GM12878 (cell line): ENCODE results near the gene DUSP22. TPM values are rescaled to one million over a fixed set of nuclear protein-coding genes. Genes with fewer than 3 reads are reported as not detected.

Source experiments
- ATAC-seq: fragments of 200-7000 bp; cut with Tn5 transposase; 3 replicates; pipeline ENCODE4 v1.9.1; 2020; ENCODE audit warnings: mild to moderate bottlenecking, moderate library complexity
- BruUV-seq: library from RNA; stranded (reverse); fragments of 400-500 nt; replicated peaks from 2 replicates; lab custom pipeline; 2021; lab: Mats Ljungman, UMichigan
- CTCF ChIA-PET: fragments of 300-600 bp; sonication (Branson Sonifier 250); formaldehyde crosslinking; extraction: SDS; loops from one replicate; lab custom pipeline; 2021; ENCODE audit warnings: inconsistent platforms; lab: Yijun Ruan, JAX
- POLR2A ChIA-PET: fragments of 350-600 bp; formaldehyde crosslinking; extraction: SDS; loops from one replicate; lab custom pipeline; 2021; ENCODE audit warnings: inconsistent platforms; lab: Charles Lee
- RAD21 ChIA-PET: fragments of 300-600 bp; sonication (Branson Sonifier 250); formaldehyde crosslinking; loops from one replicate; lab custom pipeline; 2023; ENCODE audit warnings: antibody characterized with exemption; ENCODE audit not compliant: unreplicated experiment; lab: Charles Lee
- SMC1A ChIA-PET: fragments of 300-600 bp; sonication (Branson Sonifier 250); formaldehyde crosslinking; loops from one replicate; lab custom pipeline; 2023; ENCODE audit not compliant: unreplicated experiment, uncharacterized antibody; lab: Charles Lee
- DNase-seq: peaks from one replicate; pipeline ENCODE4 v3.0.0-alpha.2; 2011; ENCODE audit warnings: low read depth, low spot score
- FAIRE-seq: peaks from 3 replicates; lab custom pipeline; 2011; peaks lifted over from hg19 to GRCh38; lab: Jason Lieb, UNC
- H2AFZ ChIP-seq: 2 replicates; pipeline ENCODE4 v1.6.0; 2011; ENCODE audit warnings: low read depth, low read length, control low read depth; ENCODE audit not compliant: control insufficient read depth
- H3K27ac ChIP-seq: 2 replicates; pipeline ENCODE4 v1.5.1; 2011; ENCODE audit warnings: control low read depth; ENCODE audit not compliant: control insufficient read depth, insufficient read depth
- H3K27me3 ChIP-seq, 2 experiments: replicated peaks in 1 of 2; 2 replicates each; pipeline versions ENCODE4 v1.6.0 to v1.6.1; 2011; ENCODE audit warnings: low read length in 1 of 2; ENCODE audit not compliant: control insufficient read depth in 2 of 2, insufficient read depth in 2 of 2
- H3K36me3 ChIP-seq, 2 experiments: 2 replicates each; pipeline ENCODE4 v1.5.1; 2011; ENCODE audit warnings: low read length in 1 of 2; ENCODE audit not compliant: control insufficient read depth in 2 of 2, insufficient read depth in 2 of 2
- H3K4me1 ChIP-seq: 2 replicates; pipeline ENCODE4 v1.6.1; 2011; ENCODE audit warnings: mild to moderate bottlenecking, low read length, moderate library complexity, mixed read lengths; ENCODE audit not compliant: control insufficient read depth, insufficient read depth
- H3K4me2 ChIP-seq: 2 replicates; pipeline ENCODE4 v1.6.0; 2011; ENCODE audit warnings: control low read depth; ENCODE audit not compliant: control insufficient read depth, insufficient read depth
- H3K4me3 ChIP-seq: fragments of 200-600 bp; sonication (generic); 2 replicates; pipeline ENCODE4 v1.5.1; 2016
- H3K79me2 ChIP-seq: 2 replicates; pipeline ENCODE4 v1.6.0; 2011; ENCODE audit warnings: low read length; ENCODE audit not compliant: control insufficient read depth, insufficient read depth
- H3K9ac ChIP-seq: 2 replicates; pipeline ENCODE4 v1.8.0; 2011; ENCODE audit warnings: low read length, control low read depth, mixed read lengths; ENCODE audit not compliant: control insufficient read depth, insufficient read depth
- H3K9me3 ChIP-seq: replicated peaks from 3 replicates; pipeline ENCODE4 v1.5.1; 2011; ENCODE audit warnings: mild to moderate bottlenecking, low read length; ENCODE audit not compliant: control insufficient read depth, insufficient read depth
- H4K20me1 ChIP-seq: 2 replicates; pipeline ENCODE4 v1.6.0; 2011; ENCODE audit not compliant: control insufficient read depth, insufficient read depth
- BHLHE40 ChIP-seq, 2 experiments: fragments of 450-650 bp in 1 of 2; IDR thresholded peaks; 2 replicates each; pipeline ENCODE4 v1.6.1; 2011 to 2017; ENCODE audit warnings: low read depth in 2 of 2, borderline replicate concordance in 1 of 2, improper control_type of control experiment in 1 of 2, low read length in 1 of 2, mild to moderate bottlenecking in 1 of 2
- CBFB ChIP-seq: IDR thresholded peaks from 2 replicates; pipeline ENCODE4 v1.6.1; 2016; ENCODE audit warnings: antibody characterized with exemption, low read depth
- CREB1 ChIP-seq: IDR thresholded peaks from 2 replicates; pipeline ENCODE4 v1.6.1; 2012; ENCODE audit warnings: low read depth, mild to moderate bottlenecking, inconsistent platforms
- EED ChIP-seq: sonication (generic); IDR thresholded peaks from 2 replicates; pipeline ENCODE4 v1.6.1; 2016; ENCODE audit warnings: antibody characterized with exemption, low read depth
- IKZF1 ChIP-seq: fragments of 450-650 bp; conservative IDR thresholded peaks from 2 replicates; pipeline ENCODE4 v1.6.1; 2017; ENCODE audit warnings: antibody characterized with exemption, mild to moderate bottlenecking
- NBN ChIP-seq: fragments of 450-650 bp; IDR thresholded peaks from 2 replicates; pipeline ENCODE4 v1.6.1; 2016
- NFIC ChIP-seq: IDR thresholded peaks from 2 replicates; pipeline ENCODE4 v1.6.1; 2012; ENCODE audit warnings: low read depth, mild to moderate bottlenecking, inconsistent platforms, low read length, moderate library complexity
- RCOR1 ChIP-seq: conservative IDR thresholded peaks from 2 replicates; pipeline ENCODE4 v1.6.1; 2012; ENCODE audit warnings: low read depth, low read length, improper control_type of control experiment
- ZNF217 ChIP-seq: fragments of 450-650 bp; IDR thresholded peaks from 2 replicates; pipeline ENCODE4 v1.6.1; 2017; ENCODE audit warnings: antibody characterized with exemption, mild to moderate bottlenecking
- WGBS: methylation state at CpG from one replicate; pipeline ENCODE4 v1.1.6; 2016; ENCODE audit warnings: low lambda C conversion rate; ENCODE audit not compliant: insufficient replicate concordance, insufficient coverage; ENCODE audit errors: missing lambda C conversion rate; 5-methylcytosine and 5-hydroxymethylcytosine counted together
- in situ Hi-C: fragments of 300-500 bp; cut with MboI; formaldehyde crosslinking; loops from 9 replicates; pipeline ENCODE4 v1.14.3; 2018; ENCODE audit warnings: mixed read lengths
- intact Hi-C: fragments of 100-400 bp; cut with micrococcal nuclease; formaldehyde crosslinking; loops from one replicate; pipeline ENCODE4 v1.14.2; 2022; ENCODE audit not compliant: unreplicated experiment
- polyA plus RNA-seq, 11 experiments: library from polyadenylated mRNA; depleted of rRNA in 4 of 11; unstranded in 6 of 11; stranded (reverse) in 5 of 11; fragments of >200 nt; fragmentation: Nextera tagmentation in 4 of 11; fragmentation: Illumina TruSeq in 1 of 11; extraction: Ambion mirVana in 4 of 11; extraction: Trizol in 1 of 11; gene quantifications; 1 replicate in 1 of 11; 2 replicates in 10 of 11; pipeline versions ENCODE4 v1.2.1 to v1.2.3, GENCODE V29; 2011 to 2016; ENCODE audit warnings: inconsistent platforms in 2 of 11, missing spikeins in 2 of 11, low read depth in 1 of 11
- total RNA-seq, 4 experiments: library from RNA; depleted of rRNA in 3 of 4; stranded (reverse); fragments of >200 nt in 3 of 4; fragmentation: Illumina TruSeq in 1 of 4; extraction: Trizol in 1 of 4; gene quantifications; 2 replicates each; pipeline versions ENCODE4 v1.2.1 to v1.2.3, GENCODE V29; 2013 to 2021
- TF ChIP-seq, protein P1 (sequence below): fragments of 450-650 bp; IDR thresholded peaks from 2 replicates; pipeline ENCODE4 v1.6.1; 2016; ENCODE audit warnings: mild to moderate bottlenecking
- TF ChIP-seq, protein P2 (sequence below): fragments of 450-650 bp; IDR thresholded peaks from 2 replicates; pipeline ENCODE4 v1.6.1; 2017; ENCODE audit warnings: mild to moderate bottlenecking, moderate library complexity
- TF ChIP-seq, protein P3 (sequence below): IDR thresholded peaks from 2 replicates; pipeline ENCODE4 v1.6.1; 2012; ENCODE audit warnings: low read length, inconsistent platforms

The DUSP22 gene
- total and polyA plus RNA-seq, 10 of the 15 experiments (the other 5 are each of a cell fraction or from before 2014, with no cell fraction given) = 78.9 to 156 (median 107) TPM

DNA sequence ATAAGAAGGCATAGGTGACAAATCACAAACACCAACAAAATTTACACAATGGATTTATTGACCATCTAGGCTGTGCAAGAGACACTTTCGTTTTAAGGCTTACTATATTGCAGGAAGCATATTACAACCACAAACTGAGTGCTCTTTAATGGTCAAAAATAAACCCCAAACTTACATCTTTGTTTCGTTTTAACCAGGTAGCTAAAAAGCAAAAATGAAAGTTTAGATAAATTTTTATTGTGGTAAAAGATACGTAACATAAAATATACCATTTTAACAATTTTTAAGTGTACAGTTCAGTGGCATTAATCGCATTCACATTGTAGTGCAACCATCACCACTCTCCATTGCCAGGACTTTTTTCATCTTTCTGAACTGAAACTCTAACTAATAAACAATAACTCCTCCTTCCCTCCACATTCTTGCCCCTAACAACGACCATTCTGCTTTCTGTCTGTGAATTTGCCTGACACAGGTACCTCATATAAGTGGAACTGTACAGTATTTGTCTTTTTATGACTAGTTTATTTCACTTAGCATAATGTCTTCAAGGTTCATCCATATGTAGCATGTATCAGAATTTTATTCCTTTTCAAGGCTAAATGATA, 32.3 kb upstream of the DUSP22 start:
- no peaks in the 10 kb centered on the region for H3K79me2 ChIP-seq
- CTCF ChIA-PET = interaction anchor here (0.6 to 2.5 kb wide), 14 partner anchors 11 to 462 kb away, joined by 3 to 9 read pairs (median 4); no protein-coding TSS in a partner anchor
- H3K27ac ChIP-seq = peak overlapping the region; percentile 82
- no peaks in the 10 kb centered on the region for H3K36me3 ChIP-seq
- BruUV-seq = no TSS peak
- H3K9me3 ChIP-seq = no peaks in the 10 kb centered on the region; the same call in 2 of the 3 replicates
- peak overlapping the region; percentile 76 for H2AFZ ChIP-seq
- H3K4me3 ChIP-seq = peak overlapping the region; percentile 20
- SMC1A ChIA-PET = interaction anchor here (0.6 to 10.9 kb wide), 34 partner anchors 11 to 140 kb away, joined by 3 to 162 read pairs (median 6); partner anchors contain the start of gene DUSP22
- RAD21 ChIA-PET = interaction anchor here (0.7 to 9.2 kb wide), 24 partner anchors 10 to 96 kb away, joined by 3 to 73 read pairs (median 4); partner anchors contain the start of gene DUSP22
- peak overlapping the region; percentile 92 for H3K4me2 ChIP-seq
- peaks cover 37% of the 10 kb centered on the region for H3K4me1 ChIP-seq
- POLR2A ChIA-PET = interaction anchor here (0.7 to 2.2 kb wide), 16 partner anchors 11 to 138 kb away, joined by 3 to 16 read pairs (median 3); no protein-coding TSS in a partner anchor
- DNase-seq (peak; percentile 77), FAIRE-seq (peak; percentile 88), ATAC-seq (peak; percentile 91)
- intact Hi-C loops = loop anchor here (2.0 kb wide), 1 partner anchor 31 kb away; no protein-coding TSS in a partner anchor
- in situ Hi-C loops = no loop called here
- H3K27me3 ChIP-seq = no peaks in the 10 kb centered on the region
- WGBS = 10% methylated on average over 5 of the region's 5 CpGs
- H3K9ac ChIP-seq = peak overlapping the region; percentile 58
- H4K20me1 ChIP-seq = no peaks in the 10 kb centered on the region
- 0 out of 2 replicates have a peak, but pooled peaks have one; percentile 18 for TF ChIP-seq RCOR1
- TF ChIP-seq, protein P1, sequence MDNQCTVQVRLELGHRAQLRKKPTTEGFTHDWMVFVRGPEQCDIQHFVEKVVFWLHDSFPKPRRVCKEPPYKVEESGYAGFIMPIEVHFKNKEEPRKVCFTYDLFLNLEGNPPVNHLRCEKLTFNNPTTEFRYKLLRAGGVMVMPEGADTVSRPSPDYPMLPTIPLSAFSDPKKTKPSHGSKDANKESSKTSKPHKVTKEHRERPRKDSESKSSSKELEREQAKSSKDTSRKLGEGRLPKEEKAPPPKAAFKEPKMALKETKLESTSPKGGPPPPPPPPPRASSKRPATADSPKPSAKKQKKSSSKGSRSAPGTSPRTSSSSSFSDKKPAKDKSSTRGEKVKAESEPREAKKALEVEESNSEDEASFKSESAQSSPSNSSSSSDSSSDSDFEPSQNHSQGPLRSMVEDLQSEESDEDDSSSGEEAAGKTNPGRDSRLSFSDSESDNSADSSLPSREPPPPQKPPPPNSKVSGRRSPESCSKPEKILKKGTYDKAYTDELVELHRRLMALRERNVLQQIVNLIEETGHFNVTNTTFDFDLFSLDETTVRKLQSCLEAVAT = peak; percentile 82
- TF ChIP-seq, protein P2, sequence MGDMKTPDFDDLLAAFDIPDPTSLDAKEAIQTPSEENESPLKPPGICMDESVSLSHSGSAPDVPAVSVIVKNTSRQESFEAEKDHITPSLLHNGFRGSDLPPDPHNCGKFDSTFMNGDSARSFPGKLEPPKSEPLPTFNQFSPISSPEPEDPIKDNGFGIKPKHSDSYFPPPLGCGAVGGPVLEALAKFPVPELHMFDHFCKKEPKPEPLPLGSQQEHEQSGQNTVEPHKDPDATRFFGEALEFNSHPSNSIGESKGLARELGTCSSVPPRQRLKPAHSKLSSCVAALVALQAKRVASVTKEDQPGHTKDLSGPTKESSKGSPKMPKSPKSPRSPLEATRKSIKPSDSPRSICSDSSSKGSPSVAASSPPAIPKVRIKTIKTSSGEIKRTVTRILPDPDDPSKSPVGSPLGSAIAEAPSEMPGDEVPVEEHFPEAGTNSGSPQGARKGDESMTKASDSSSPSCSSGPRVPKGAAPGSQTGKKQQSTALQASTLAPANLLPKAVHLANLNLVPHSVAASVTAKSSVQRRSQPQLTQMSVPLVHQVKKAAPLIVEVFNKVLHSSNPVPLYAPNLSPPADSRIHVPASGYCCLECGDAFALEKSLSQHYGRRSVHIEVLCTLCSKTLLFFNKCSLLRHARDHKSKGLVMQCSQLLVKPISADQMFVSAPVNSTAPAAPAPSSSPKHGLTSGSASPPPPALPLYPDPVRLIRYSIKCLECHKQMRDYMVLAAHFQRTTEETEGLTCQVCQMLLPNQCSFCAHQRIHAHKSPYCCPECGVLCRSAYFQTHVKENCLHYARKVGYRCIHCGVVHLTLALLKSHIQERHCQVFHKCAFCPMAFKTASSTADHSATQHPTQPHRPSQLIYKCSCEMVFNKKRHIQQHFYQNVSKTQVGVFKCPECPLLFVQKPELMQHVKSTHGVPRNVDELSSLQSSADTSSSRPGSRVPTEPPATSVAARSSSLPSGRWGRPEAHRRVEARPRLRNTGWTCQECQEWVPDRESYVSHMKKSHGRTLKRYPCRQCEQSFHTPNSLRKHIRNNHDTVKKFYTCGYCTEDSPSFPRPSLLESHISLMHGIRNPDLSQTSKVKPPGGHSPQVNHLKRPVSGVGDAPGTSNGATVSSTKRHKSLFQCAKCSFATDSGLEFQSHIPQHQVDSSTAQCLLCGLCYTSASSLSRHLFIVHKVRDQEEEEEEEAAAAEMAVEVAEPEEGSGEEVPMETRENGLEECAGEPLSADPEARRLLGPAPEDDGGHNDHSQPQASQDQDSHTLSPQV = peak; percentile 53; the same call in 1 of the 2 replicates
- TF ChIP-seq, protein P3, sequence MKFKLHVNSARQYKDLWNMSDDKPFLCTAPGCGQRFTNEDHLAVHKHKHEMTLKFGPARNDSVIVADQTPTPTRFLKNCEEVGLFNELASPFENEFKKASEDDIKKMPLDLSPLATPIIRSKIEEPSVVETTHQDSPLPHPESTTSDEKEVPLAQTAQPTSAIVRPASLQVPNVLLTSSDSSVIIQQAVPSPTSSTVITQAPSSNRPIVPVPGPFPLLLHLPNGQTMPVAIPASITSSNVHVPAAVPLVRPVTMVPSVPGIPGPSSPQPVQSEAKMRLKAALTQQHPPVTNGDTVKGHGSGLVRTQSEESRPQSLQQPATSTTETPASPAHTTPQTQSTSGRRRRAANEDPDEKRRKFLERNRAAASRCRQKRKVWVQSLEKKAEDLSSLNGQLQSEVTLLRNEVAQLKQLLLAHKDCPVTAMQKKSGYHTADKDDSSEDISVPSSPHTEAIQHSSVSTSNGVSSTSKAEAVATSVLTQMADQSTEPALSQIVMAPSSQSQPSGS = peak; percentile 77
- peak; percentile 76; the same call in 1 of the 2 replicates for TF ChIP-seq CBFB
- TF ChIP-seq EED = no peak
- peak; percentile 76 for TF ChIP-seq NBN
- peak; percentile 75; the same call in 1 of the 2 replicates for TF ChIP-seq NFIC
- 0 out of 2 replicates have a peak, but pooled peaks have one; percentile 31 for TF ChIP-seq CREB1
- TF ChIP-seq BHLHE40 (IDR thresholded peaks at IDR 0.05; ENCODE audit: borderline replicate concordance in 1 of 2, low read depth in 2 of 2, low read length in 1 of 2) = peak in 1 of 2 experiments; percentile 33; a peak in 2 of 4 replicates
- 0 out of 2 replicates have a peak, but pooled peaks have one; percentile 39 for TF ChIP-seq IKZF1
- peak; percentile 69; the same call in 1 of the 2 replicates for TF ChIP-seq ZNF217
